ENCODE results near the gene ANKRD63.

ANKRD63 gene

GRCh38 chr15:40278026-40278425 lies 4.8 kb downstream of the ANKRD63 start:
- no peaks in the 10 kb centered on the region for H3K79me2 ChIP-seq (ENCODE audit: insufficient read depth, low read length)
- H3K4me2 ChIP-seq (ENCODE audit: low read length), result no peak overlapping the region
- peaks cover 12% of the 10 kb centered on the region for H3K4me1 ChIP-seq (ENCODE audit: insufficient read depth, low read length, severe bottlenecking)
- H3F3A ChIP-seq (ENCODE audit: insufficient read depth, low read length), result no peaks in the 10 kb centered on the region
- H3K27me3 ChIP-seq (ENCODE audit: insufficient read depth, low read length), result no peaks in the 10 kb centered on the region; the same call in 1 of the 2 replicates
- no peak overlapping the region for H3K27ac ChIP-seq (ENCODE audit: low read depth, low read length, poor library complexity, severe bottlenecking)
- no peak overlapping the region for H3K9ac ChIP-seq (ENCODE audit: low read length)
- no peaks in the 10 kb centered on the region for H3K9me2 ChIP-seq (ENCODE audit: low read depth, low read length)
- no peaks in the 10 kb centered on the region for H4K20me1 ChIP-seq (ENCODE audit: insufficient read depth, low read length)
- no peaks in the 10 kb centered on the region for H3K9me3 ChIP-seq (ENCODE audit: low read length)
- no peaks in the 10 kb centered on the region for H3K36me3 ChIP-seq (ENCODE audit: insufficient read depth, low read length)
- TF ChIP-seq CTCF (IDR thresholded peaks at IDR 0.05; ENCODE audit: low read length) (no peak), EZH2 (IDR thresholded peaks at IDR 0.05; ENCODE audit: borderline replicate concordance, low read length) (no peak)
- no peak overlapping the region for H3K4me3 ChIP-seq (ENCODE audit: low read depth, low read length, poor library complexity, severe bottlenecking)
- H2AFZ ChIP-seq (ENCODE audit: low read length), result no peak overlapping the region

- TF ChIP-seq EZH2 (IDR thresholded peaks at IDR 0.05; ENCODE audit: borderline replicate concordance, low read length) (no peak), CTCF (IDR thresholded peaks at IDR 0.05; ENCODE audit: low read length) (no peak)
- Histone ChIP-seq H4K20me1 (ENCODE audit: insufficient read depth, low read length) (no peaks in the 10 kb centered on the region), H3K4me2 (ENCODE audit: low read length) (no peak overlapping the region), H3K27me3 (ENCODE audit: insufficient read depth, low read length) (no peaks in the 10 kb centered on the region; the same call in 1 of the 2 replicates), H3K36me3 (ENCODE audit: insufficient read depth, low read length) (no peaks in the 10 kb centered on the region), H2AFZ (ENCODE audit: low read length) (no peak overlapping the region), H3F3A (ENCODE audit: insufficient read depth, low read length) (no peaks in the 10 kb centered on the region), H3K79me2 (ENCODE audit: insufficient read depth, low read length) (no peaks in the 10 kb centered on the region), H3K9ac (ENCODE audit: low read length) (no peak overlapping the region), H3K9me3 (ENCODE audit: low read length) (no peaks in the 10 kb centered on the region), H3K9me2 (ENCODE audit: low read depth, low read length) (no peaks in the 10 kb centered on the region), H3K27ac (ENCODE audit: low read depth, low read length, poor library complexity, severe bottlenecking) (no peak overlapping the region), H3K4me3 (ENCODE audit: low read depth, low read length, poor library complexity, severe bottlenecking) (no peak overlapping the region), H3K4me1 (ENCODE audit: insufficient read depth, low read length, severe bottlenecking) (peaks cover 6% of the 10 kb centered on the region)
Observed at GRCh38 chr15:40277471-40277870, 5.4 kb downstream of the ANKRD63 start.

- TF ChIP-seq CTCF (IDR thresholded peaks at IDR 0.05; ENCODE audit: low read length) (no peak), EZH2 (IDR thresholded peaks at IDR 0.05; ENCODE audit: borderline replicate concordance, low read length) (no peak)
Observed at GRCh38 chr15:40276927-40277326, 5.9 kb downstream of the ANKRD63 start.

More at GRCh38 chr15:40276927-40277326, 5.9 kb downstream of the ANKRD63 start:
- no peaks in the 10 kb centered on the region for H3F3A ChIP-seq (ENCODE audit: insufficient read depth, low read length)
- H3K79me2 ChIP-seq (ENCODE audit: insufficient read depth, low read length), result no peaks in the 10 kb centered on the region
- no peak overlapping the region for H3K4me2 ChIP-seq (ENCODE audit: low read length)
- no peaks in the 10 kb centered on the region for H3K9me3 ChIP-seq (ENCODE audit: low read length)
- no peak overlapping the region for H3K27ac ChIP-seq (ENCODE audit: low read depth, low read length, poor library complexity, severe bottlenecking)
- no peaks in the 10 kb centered on the region for H3K36me3 ChIP-seq (ENCODE audit: insufficient read depth, low read length)
- no peaks in the 10 kb centered on the region; the same call in 1 of the 2 replicates for H3K27me3 ChIP-seq (ENCODE audit: insufficient read depth, low read length)
- H2AFZ ChIP-seq (ENCODE audit: low read length), result no peak overlapping the region
- H3K4me3 ChIP-seq (ENCODE audit: low read depth, low read length, poor library complexity, severe bottlenecking), result no peak overlapping the region
- no peak overlapping the region for H3K9ac ChIP-seq (ENCODE audit: low read length)
- peaks cover under 1% of the 10 kb centered on the region for H3K4me1 ChIP-seq (ENCODE audit: insufficient read depth, low read length, severe bottlenecking)
- no peaks in the 10 kb centered on the region for H4K20me1 ChIP-seq (ENCODE audit: insufficient read depth, low read length)
- H3K9me2 ChIP-seq (ENCODE audit: low read depth, low read length), result no peaks in the 10 kb centered on the region
